Right lobe of liver (tissue), 4 donors: Measurements from ENCODE around the gene SQSTM1.

ENCODE experiments used
- CTCF ChIP-seq, 4 donors: fragments of 200-600 bp in 3 of 4; fragments of 450-650 bp in 1 of 4; IDR thresholded peaks; one replicate each; pipeline versions ENCODE4 v1.5.1 to v1.8.0; 2016 to 2022; ENCODE audit warnings: antibody characterized with exemption in 4 of 4, mild to moderate bottlenecking in 2 of 4
- POLR2A ChIP-seq: fragments of 450-650 bp; IDR thresholded peaks from one replicate; pipeline ENCODE4 v1.6.1; 2017; ENCODE audit warnings: antibody characterized with exemption, mild to moderate bottlenecking
- donor health status: DM: no; HTN: no; CAD: no.
- donor health status: DM: no; HTN: no; CAD: no.
- donor health status: DM: no; HTN: yes; CAD: no.

- TF ChIP-seq CTCF (IDR thresholded peaks at IDR 0.05) (no peak), POLR2A (no peak)
These were observed 62.5 kb downstream of the SQSTM1 start for GRCh38 chr5:179883163-179883562.
